Measurements from ENCODE around the gene ERVFRD-1. TPM values are rescaled to one million over a fixed set of nuclear protein-coding genes. Genes with fewer than 3 reads are reported as not detected.

ERVFRD-1 gene
- total RNA-seq, 2 donors from 2014 or later: not detected

DNA sequence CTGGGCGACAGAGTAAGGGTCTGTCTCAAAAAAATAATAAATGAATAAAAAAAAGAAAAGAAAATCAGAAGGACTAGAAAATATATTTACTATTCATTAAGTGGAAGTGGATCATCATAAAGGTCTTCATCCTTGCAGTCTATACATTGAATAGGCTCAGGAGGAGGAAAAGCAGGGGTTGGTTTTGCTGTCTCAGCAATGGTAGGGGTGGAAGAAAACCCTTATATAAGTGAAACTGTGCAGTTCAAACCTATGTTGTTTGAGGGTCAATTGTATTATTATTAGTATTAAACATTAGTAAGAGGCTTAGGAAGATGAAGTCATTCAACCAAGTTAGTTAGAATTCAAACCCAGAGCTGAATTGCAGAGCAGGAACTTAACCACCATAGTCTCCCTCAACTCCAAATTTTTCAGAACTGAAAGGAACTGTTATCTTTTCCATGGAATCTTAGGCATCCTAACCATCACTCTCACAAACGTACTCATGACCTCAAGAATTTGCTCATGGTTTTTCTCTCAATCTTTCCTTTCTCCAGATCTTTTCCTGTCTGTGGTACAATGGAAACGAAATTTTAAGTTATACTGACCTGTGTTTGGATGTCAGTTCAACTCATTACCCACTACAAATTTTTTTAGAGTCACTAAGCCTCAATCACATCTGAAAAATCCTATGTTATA is 25.6 kb downstream of the ERVFRD-1 start:
- Histone ChIP-seq H3K9me3 (no peaks in the 10 kb centered on the region), H3K36me3 (no peaks in the 10 kb centered on the region), H3K27me3 (replicated peaks; ENCODE audit: insufficient read depth) (no peaks in the 10 kb centered on the region), H3K4me1 (ENCODE audit: control insufficient read depth in 1 of 2, low read depth in 2 of 2) (no peaks in the 10 kb centered on the region), H3K4me3 (no peak overlapping the region), H3K27ac (no peak overlapping the region)
- no peak for ATAC-seq (ENCODE audit: insufficient number of reproducible peaks, low FRiP score, low read depth)
- DNase-seq (ENCODE audit: low spot score): no peak
- TF ChIP-seq, protein P1, sequence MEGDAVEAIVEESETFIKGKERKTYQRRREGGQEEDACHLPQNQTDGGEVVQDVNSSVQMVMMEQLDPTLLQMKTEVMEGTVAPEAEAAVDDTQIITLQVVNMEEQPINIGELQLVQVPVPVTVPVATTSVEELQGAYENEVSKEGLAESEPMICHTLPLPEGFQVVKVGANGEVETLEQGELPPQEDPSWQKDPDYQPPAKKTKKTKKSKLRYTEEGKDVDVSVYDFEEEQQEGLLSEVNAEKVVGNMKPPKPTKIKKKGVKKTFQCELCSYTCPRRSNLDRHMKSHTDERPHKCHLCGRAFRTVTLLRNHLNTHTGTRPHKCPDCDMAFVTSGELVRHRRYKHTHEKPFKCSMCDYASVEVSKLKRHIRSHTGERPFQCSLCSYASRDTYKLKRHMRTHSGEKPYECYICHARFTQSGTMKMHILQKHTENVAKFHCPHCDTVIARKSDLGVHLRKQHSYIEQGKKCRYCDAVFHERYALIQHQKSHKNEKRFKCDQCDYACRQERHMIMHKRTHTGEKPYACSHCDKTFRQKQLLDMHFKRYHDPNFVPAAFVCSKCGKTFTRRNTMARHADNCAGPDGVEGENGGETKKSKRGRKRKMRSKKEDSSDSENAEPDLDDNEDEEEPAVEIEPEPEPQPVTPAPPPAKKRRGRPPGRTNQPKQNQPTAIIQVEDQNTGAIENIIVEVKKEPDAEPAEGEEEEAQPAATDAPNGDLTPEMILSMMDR (IDR thresholded peaks at IDR 0.05): no peak

- Histone ChIP-seq H3K36me3 (no peaks in the 10 kb centered on the region), H3K9me3 (no peaks in the 10 kb centered on the region), H3K4me1 (ENCODE audit: control insufficient read depth in 1 of 2, low read depth in 2 of 2) (no peaks in the 10 kb centered on the region), H3K4me3 (no peak overlapping the region), H3K27ac (no peak overlapping the region), H3K27me3 (replicated peaks; ENCODE audit: insufficient read depth) (no peaks in the 10 kb centered on the region)
- TF ChIP-seq, protein P1 (IDR thresholded peaks at IDR 0.05): no peak
- ATAC-seq (ENCODE audit: insufficient number of reproducible peaks, low FRiP score, low read depth) (no peak), DNase-seq (ENCODE audit: low spot score) (no peak)
Observed at GRCh38 chr6:11083956-11084355, 27.6 kb downstream of the ERVFRD-1 start.

- H3K4me3 ChIP-seq: no peak overlapping the region
- H3K36me3 ChIP-seq: no peaks in the 10 kb centered on the region
- H3K27ac ChIP-seq: no peak overlapping the region
- TF ChIP-seq, protein P1 (IDR thresholded peaks at IDR 0.05): no peak
- no peaks in the 10 kb centered on the region for H3K4me1 ChIP-seq (ENCODE audit: control insufficient read depth in 1 of 2, low read depth in 2 of 2)
- no peak for DNase-seq (ENCODE audit: low spot score)
- H3K27me3 ChIP-seq (replicated peaks; ENCODE audit: insufficient read depth): no peaks in the 10 kb centered on the region
- no peaks in the 10 kb centered on the region for H3K9me3 ChIP-seq
- no peak for ATAC-seq (ENCODE audit: insufficient number of reproducible peaks, low FRiP score, low read depth)
Observed at GRCh38 chr6:11083491-11083890, 28.0 kb downstream of the ERVFRD-1 start.

GRCh38 chr6:11080296-11080695 is 31.2 kb downstream of the ERVFRD-1 start:
- Histone ChIP-seq H3K9me3 (no peaks in the 10 kb centered on the region), H3K36me3 (no peaks in the 10 kb centered on the region), H3K27me3 (replicated peaks; ENCODE audit: insufficient read depth) (no peaks in the 10 kb centered on the region), H3K4me3 (no peak overlapping the region), H3K4me1 (ENCODE audit: control insufficient read depth in 1 of 2, low read depth in 2 of 2) (no peaks in the 10 kb centered on the region), H3K27ac (no peak overlapping the region)
- ATAC-seq (ENCODE audit: insufficient number of reproducible peaks, low FRiP score, low read depth) (no peak), DNase-seq (ENCODE audit: low spot score) (no peak)
- TF ChIP-seq, protein P1 (IDR thresholded peaks at IDR 0.05): no peak

- TF ChIP-seq, protein P1 (IDR thresholded peaks at IDR 0.05): no peak
- no peak overlapping the region for H3K4me3 ChIP-seq
- H3K27ac ChIP-seq: no peak overlapping the region
- ATAC-seq (ENCODE audit: insufficient number of reproducible peaks, low FRiP score, low read depth): no peak
- no peaks in the 10 kb centered on the region for H3K4me1 ChIP-seq (ENCODE audit: control insufficient read depth in 1 of 2, low read depth in 2 of 2)
- H3K27me3 ChIP-seq (replicated peaks; ENCODE audit: insufficient read depth): no peaks in the 10 kb centered on the region
- H3K36me3 ChIP-seq: no peaks in the 10 kb centered on the region
- no peak for DNase-seq (ENCODE audit: low spot score)
- no peaks in the 10 kb centered on the region for H3K9me3 ChIP-seq
Observed at GRCh38 chr6:11078266-11078665, 33.3 kb downstream of the ERVFRD-1 start.

All from thoracic aorta (tissue), 2 donors.